Islet of Langerhans (tissue), 1 donor: ENCODE measurements around the gene FCHSD1.

Experiments
- FAIRE-seq: peaks from one replicate; lab custom pipeline; 2011; peaks lifted over from hg19 to GRCh38; lab: Jason Lieb, UNC

Gene FCHSD1

GRCh38 chr5:141650851-141651727, at the start of gene FCHSD1:
FCHSD1 (minus strand) TSS chr5:141651418; CDS start chr5:141651368, 50 bp downstream.
- FAIRE-seq, result no peak

DNA sequence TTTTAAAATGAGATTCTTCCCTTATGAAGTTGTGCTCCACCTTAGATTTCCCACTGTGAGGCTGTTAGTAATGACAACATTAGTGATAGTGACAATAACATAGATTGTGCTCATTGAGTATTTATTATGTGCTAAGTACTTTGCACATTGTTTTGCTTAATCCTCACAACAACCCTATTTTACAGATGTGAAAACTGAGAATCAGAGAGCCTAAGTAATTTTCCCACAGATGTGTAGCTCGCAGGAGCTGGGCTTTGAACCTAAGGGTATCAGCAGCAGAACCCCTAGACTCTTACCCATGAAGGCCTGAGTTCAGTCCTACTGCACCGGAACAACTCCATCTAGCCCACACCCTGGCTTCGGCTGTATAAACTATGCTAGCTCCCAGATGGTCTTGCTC, 46.4 kb upstream of the FCHSD1 start:
- FAIRE-seq, result no peak

- no peak for FAIRE-seq
Measured at GRCh38 chr5:141696431-141696830, 45.2 kb upstream of the FCHSD1 start.

DNA sequence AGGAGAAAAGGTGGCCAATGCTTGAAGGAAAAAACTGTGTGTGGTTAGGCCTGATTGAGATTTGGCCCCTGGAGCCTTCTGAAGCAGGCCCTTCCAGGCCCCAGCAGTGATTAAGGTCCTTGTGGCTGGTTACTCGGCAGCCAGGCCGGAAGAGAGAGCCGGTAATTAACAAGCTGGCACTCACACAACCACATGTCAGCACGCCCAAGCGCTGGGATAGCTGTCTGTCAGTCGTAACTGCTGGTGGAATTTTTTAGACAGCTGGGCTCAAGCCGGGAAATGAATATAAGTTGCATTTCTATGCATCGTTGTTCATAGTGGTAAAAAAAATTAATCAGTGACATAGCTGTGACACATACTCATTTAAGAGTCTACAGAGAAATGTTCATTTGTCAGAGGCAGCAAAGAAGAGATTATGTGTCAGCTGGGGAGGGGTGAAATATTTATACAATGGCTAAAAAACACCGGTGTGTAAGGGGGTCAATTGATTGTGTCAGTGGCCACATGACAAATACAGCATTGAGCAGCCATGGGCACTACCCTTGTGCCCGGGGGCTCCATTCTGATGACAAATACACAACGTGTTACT, 44.5 kb upstream of the FCHSD1 start:
- FAIRE-seq, result no peak

- FAIRE-seq, result no peak
Measured at GRCh38 chr5:141694479-141694878, 43.3 kb upstream of the FCHSD1 start.

- FAIRE-seq, result no peak
Measured at GRCh38 chr5:141692919-141693725, 41.9 kb upstream of the FCHSD1 start.

DNA sequence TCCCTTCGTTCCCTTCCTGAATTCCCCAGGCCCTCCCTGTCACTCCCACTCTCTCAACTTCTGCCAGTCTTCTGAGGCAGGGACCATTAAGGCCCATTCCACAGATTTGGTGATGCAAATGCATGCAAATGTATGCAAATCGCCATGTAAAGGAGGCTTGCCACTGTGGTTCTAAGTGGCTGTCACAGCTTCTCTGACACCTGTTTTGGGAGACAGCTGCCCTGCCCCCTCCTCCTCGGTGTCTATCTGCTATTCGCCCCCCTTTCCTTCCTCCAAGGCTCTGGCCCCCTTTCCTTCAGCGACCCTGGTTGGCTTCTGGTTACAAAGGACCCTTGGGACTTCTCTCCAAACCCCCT, 41.3 kb upstream of the FCHSD1 start:
- no peak for FAIRE-seq

DNA sequence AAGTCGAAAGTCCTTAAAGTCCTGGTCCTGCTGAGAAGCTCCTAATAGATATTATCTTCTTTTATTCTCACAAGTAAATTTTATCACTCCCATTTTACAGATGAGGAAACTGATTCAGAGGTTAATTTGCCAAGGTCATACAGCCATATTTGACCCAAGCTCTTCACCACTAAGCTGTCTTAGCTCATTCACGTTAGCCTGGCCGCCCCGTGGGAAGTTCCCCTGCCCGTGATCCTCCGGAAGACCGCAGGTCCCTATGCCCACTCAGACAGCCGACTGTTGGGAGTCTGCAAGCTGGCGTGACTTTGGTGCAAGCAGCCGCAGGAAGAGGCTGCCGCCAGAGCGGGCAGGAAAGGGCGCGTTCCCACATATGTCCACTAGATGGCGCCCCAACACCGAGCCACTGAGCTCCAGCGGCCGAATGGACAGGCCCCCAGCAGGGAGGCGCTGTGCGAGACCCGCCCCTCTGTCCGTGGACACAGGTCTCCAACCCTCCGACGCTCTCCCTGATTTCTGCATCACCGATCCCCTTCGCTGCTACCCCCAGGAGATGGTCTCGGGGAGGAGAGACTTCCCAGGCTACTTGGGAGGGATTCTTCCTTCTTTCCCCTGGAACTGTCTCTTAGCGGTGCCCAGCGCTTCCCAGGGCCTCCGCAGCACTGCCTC, 40.8 kb upstream of the FCHSD1 start:
- no peak for FAIRE-seq

DNA sequence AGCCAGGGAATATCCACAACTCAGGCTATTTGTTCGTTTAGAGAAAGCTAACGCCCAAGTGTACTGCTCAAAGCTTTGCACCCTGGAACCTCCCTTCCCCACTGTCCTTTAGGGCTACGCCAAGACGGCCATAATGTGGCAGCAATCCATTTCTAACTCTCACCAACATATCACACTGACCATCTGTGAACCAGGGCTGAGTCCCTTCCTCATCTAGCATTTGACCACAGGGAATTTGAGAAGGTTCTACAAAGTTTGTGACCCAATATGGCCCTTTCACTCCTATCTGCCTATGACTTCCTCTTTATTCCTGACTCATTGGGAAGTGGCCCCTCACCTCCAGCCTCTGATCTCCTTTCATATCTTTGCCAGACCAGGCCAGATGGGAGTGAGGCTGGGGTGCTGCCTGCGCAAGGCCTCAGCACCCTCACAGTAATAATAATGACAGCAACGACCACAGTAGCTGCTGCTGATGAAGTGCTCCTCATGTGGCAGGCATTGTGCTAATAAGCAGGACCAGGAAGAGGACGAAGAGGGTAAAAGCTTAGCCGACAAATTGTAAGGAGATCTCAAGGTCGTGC, 40.2 kb upstream of the FCHSD1 start:
- FAIRE-seq, result no peak

DNA sequence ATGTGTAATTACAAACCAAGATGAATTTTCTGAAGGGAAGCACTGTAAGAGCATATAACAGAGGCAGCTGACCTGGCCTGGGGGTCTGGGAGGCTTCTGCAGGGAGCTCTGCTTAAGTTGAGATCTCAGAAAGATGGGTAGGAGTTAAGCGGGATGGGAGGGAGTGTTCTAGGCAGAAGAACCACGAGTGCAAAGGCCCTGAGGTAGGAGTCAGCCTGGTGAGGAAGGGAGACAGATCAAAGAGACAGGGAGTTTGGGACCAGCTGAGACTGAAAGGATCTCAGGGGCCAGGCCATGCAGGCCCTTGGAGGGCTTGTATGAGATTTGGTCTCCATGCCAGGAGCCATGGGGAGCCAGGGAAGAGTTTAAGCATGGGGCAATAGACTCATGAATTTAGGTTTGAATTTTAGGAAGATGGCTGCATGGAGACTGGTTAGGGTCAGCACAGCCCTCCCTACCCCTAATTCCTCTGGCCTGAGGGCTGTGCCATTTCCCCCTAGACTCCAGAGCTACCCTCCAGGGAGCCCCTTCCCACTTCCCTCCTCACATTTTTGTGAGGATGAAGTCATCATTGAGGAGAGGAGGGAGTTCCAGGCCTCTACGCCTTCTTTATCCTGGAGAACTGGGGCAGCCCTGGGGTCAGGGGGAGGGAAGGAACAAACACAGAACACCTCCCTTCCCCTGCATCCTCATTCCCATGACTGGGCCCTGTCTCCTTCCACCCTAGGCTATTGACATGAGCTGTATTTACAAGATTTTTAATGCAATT, 35.6 kb upstream of the FCHSD1 start:
- FAIRE-seq, result no peak

GRCh38 chr5:141685591-141685990, 34.4 kb upstream of the FCHSD1 start:
- no peak for FAIRE-seq

GRCh38 chr5:141683596-141684141, 32.5 kb upstream of the FCHSD1 start:
- no peak for FAIRE-seq

- FAIRE-seq, result no peak
Measured at GRCh38 chr5:141681695-141682641, 30.8 kb upstream of the FCHSD1 start, which contains the start of gene ARAP3. ARAP3 (minus strand) TSS chr5:141682230; CDS start chr5:141680486, 1,744 bp downstream.

DNA sequence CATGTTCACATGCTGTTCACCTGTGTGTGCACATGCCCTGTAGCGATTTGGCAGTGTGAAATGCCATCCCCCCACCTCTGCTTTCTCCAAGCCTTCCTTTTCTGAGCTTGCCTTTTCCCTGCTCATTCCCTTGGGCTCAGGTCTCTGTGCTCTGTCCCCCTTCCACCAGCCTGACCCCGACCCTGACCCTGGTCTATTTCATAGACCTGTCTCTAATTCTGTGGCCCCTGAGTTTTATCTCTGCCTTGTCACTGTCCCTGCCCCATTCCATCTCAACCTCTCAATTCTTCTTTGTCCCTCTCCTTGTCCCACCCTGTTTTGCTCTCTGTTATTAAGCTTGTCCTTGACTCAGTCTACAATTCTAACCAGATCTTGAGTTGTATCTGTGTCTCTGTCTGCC, 30.1 kb upstream of the FCHSD1 start:
- no peak for FAIRE-seq

- FAIRE-seq, result no peak
Measured at GRCh38 chr5:141680751-141681201, 29.6 kb upstream of the FCHSD1 start.

GRCh38 chr5:141680178-141680577, 29.0 kb upstream of the FCHSD1 start:
- no peak for FAIRE-seq

DNA sequence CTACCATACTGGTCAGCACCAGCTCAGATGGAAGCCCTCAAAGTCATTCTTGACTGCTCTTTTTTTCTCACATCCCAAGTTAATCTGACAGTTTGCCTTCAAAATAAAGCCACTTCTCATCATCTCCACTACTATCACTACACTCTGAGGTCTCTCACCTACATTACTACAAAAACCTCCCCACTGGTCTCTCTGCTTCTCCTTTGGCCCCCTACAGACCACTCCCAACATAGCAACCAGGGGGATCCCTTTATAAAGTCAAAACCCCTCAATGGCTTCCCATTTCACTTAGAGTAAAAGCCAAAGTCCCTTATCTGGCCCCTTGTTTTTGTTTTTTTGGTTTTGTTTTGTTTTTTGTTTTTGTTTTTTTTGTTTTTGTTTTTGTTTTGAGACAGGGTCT, 26.2 kb upstream of the FCHSD1 start:
- FAIRE-seq, result no peak

- FAIRE-seq, result no peak
Measured at GRCh38 chr5:141675672-141676071, 24.5 kb upstream of the FCHSD1 start.

DNA sequence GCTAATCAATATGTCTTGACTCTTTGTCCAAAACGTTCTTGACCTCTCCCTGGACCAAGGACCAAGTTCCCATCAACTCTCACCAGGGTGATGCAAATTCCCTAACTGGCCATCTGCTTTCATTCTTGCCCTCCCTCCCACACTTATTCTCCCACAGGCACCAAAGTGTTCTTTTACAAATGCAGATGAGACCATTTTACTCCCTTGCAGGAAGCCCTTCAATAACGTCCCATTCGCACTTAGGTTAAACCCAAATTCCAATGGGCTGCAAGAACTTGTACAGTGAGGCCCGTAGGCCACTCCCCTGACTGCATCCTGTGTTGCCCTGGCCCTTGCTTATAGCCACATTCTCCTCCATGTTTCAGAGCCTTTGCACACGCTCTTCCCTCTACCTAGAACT, 23.5 kb upstream of the FCHSD1 start:
- no peak for FAIRE-seq
